Body of pancreas (tissue), 4 donors: ENCODE results near the gene TMEM178B. TPM values are rescaled to one million over a fixed set of nuclear protein-coding genes. Genes with fewer than 3 reads are reported as not detected.

Experiments used
- ATAC-seq: fragments of 150-250 bp; one replicate; pipeline ENCODE4 v1.9.1; 2016
- DNase-seq, 4 donors: peaks; one replicate each; pipeline ENCODE4 v3.0.0-alpha.2; 2019
- H3K27ac ChIP-seq, 4 donors: fragments of 200-600 bp; sonication (generic); 1 replicate in 3 of 4; 2 replicates in 1 of 4; pipeline versions ENCODE4 v1.5.1 to v1.6.1; 2016 to 2019; ENCODE audit warnings: mild to moderate bottlenecking in 1 of 4, mixed read lengths in 1 of 4, moderate library complexity in 1 of 4
- H3K27me3 ChIP-seq, 2 donors: fragments of 200-600 bp; sonication (generic); one replicate each; pipeline ENCODE4 v1.6.0; 2016; ENCODE audit warnings: mild to moderate bottlenecking in 1 of 2
- H3K36me3 ChIP-seq, 2 donors: fragments of 200-600 bp; sonication (generic); replicated peaks in 1 of 2; 2 replicates each; pipeline ENCODE4 v1.5.1; 2016; ENCODE audit warnings: low read depth in 2 of 2; ENCODE audit not compliant: insufficient read depth in 1 of 2
- H3K4me1 ChIP-seq: fragments of 200-600 bp; sonication (generic); one replicate; pipeline ENCODE4 v1.6.0; 2016
- H3K4me3 ChIP-seq, 2 donors: fragments of 200-600 bp; sonication (generic); 1 replicate in 1 of 2; 2 replicates in 1 of 2; pipeline ENCODE4 v1.5.1; 2016 to 2019
- H3K9me3 ChIP-seq, 3 donors: fragments of 200-600 bp; sonication (generic); 1 replicate in 2 of 3; 2 replicates in 1 of 3; pipeline ENCODE4 v1.5.1; 2016
- POLR2A ChIP-seq, 3 donors: fragments of 450-650 bp; IDR thresholded peaks; one replicate each; pipeline ENCODE4 v1.6.1; 2016; ENCODE audit warnings: antibody characterized with exemption in 3 of 3, mild to moderate bottlenecking in 2 of 3
- WGBS, 2 donors: methylation state at CpG; one replicate each; pipeline ENCODE4 v1.1.5; 2017; 5-methylcytosine and 5-hydroxymethylcytosine counted together
- intact Hi-C: fragments of 100-400 bp; cut with DNase I; formaldehyde crosslinking; loops from one replicate; pipeline ENCODE4 v1.15.1; 2023
- total RNA-seq, 2 donors: library from RNA; depleted of rRNA; stranded (reverse); fragments of >200 nt; gene quantifications; one replicate each; pipeline ENCODE4 v1.1.0, GENCODE V29; 2016
- TF ChIP-seq, protein P1 (sequence below), 7 experiments: fragments of 450-650 bp in 4 of 7; fragments of 200-600 bp in 3 of 7; sonication (generic) in 3 of 7; IDR thresholded peaks; one replicate each; pipeline ENCODE4 v1.5.1; 2016 to 2019; ENCODE audit warnings: antibody characterized with exemption in 7 of 7

Gene TMEM178B
- total RNA-seq, 2 donors from 2014 or later = 1.0 to 11.9 TPM

DNA sequence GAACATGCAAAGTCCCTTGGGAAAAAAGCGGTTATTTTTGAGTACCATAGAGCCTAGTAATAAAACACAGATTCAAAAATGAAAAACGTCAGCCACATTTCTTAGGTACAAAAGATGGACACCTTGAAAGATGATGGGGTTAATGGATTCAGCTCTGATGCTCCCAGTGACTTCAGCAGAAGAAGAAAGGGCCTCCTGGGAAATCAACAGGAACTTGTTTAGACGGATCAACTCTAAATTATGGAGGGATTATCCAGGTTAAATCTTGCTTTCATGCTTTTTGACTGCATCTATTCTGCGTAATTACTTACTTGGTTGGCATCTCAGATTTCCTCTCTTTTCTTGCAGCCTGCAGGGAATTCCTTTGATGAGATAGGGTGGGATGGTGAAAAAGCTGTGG lies 82.5 kb downstream of the TMEM178B start:
- Histone ChIP-seq H3K4me3 (no peak overlapping the region), H3K9me3 (no peaks in the 10 kb centered on the region), H3K36me3 (no peaks in the 10 kb centered on the region), H3K4me1 (no peaks in the 10 kb centered on the region), H3K27ac (no peak overlapping the region), H3K27me3 (no peaks in the 10 kb centered on the region)
- no peak for DNase-seq
- intact Hi-C loops = no loop called here
- TF ChIP-seq POLR2A (IDR thresholded peaks at IDR 0.05) = no peak
- TF ChIP-seq, protein P1, sequence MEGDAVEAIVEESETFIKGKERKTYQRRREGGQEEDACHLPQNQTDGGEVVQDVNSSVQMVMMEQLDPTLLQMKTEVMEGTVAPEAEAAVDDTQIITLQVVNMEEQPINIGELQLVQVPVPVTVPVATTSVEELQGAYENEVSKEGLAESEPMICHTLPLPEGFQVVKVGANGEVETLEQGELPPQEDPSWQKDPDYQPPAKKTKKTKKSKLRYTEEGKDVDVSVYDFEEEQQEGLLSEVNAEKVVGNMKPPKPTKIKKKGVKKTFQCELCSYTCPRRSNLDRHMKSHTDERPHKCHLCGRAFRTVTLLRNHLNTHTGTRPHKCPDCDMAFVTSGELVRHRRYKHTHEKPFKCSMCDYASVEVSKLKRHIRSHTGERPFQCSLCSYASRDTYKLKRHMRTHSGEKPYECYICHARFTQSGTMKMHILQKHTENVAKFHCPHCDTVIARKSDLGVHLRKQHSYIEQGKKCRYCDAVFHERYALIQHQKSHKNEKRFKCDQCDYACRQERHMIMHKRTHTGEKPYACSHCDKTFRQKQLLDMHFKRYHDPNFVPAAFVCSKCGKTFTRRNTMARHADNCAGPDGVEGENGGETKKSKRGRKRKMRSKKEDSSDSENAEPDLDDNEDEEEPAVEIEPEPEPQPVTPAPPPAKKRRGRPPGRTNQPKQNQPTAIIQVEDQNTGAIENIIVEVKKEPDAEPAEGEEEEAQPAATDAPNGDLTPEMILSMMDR (IDR thresholded peaks at IDR 0.05) = no peak
- no peak for ATAC-seq
- 62 to 68% methylated on average over 4 of the region's 4 CpGs for WGBS, 2 donors

DNA sequence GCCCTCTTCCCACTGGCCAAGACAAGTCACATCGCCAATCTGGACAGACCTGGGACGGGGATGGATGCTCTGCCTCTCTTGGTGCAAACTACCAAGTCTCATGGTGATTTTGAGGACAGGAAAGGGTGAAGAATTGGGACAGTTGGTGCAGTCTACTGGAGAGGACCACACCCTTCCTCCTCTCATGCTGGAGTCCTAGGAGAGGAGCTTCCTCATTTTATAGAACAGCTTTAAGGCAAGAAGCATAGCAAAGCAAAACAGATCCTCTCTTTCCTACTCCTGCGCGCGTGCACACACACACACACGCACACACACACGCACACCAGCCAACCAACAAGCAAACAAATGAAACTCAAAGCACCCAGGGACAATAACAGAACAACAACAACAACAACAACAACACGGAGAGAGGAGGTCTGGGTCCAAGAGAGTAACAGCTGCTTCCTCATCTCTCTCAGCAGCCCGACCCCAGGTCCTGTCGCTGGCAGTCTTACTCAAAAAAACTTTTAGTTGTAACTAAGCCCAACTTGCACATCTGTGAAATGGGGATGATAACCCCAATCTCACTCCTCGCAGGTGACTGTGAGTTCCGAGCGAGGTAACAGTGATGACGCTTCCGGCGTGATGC lies 83.4 kb downstream of the TMEM178B start:
- H3K4me3 ChIP-seq = no peak overlapping the region
- ATAC-seq (no peak), DNase-seq (no peak)
- H3K9me3 ChIP-seq = no peaks in the 10 kb centered on the region
- no peak overlapping the region for H3K27ac ChIP-seq
- intact Hi-C loops = no loop called here
- WGBS, 2 donors = 88 to 91% methylated on average over 16 of the region's 16 CpGs
- no peaks in the 10 kb centered on the region for H3K36me3 ChIP-seq
- no peaks in the 10 kb centered on the region for H3K27me3 ChIP-seq
- no peak for TF ChIP-seq POLR2A (IDR thresholded peaks at IDR 0.05)
- TF ChIP-seq, protein P1 (IDR thresholded peaks at IDR 0.05) = no peak
- no peaks in the 10 kb centered on the region for H3K4me1 ChIP-seq

DNA sequence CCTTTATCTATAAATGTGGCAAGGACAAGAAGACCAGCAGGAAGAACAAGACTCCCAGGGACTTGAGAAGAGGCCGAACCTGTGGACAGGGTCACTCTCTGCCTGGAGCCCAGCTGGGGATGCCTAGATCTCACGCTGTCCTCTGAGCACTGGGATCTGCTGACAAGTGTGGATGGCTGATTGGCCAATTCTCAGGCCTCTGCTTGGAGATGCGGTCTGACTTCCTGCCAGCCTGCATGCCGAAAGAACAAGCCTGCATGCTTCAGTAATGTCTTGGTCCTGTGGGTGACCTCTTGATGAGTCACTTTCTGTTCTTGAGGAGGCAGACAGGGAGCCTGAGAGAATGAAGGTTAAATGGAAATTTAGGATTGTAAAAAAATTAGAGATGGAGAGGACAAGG lies 84.7 kb downstream of the TMEM178B start:
- DNase-seq (peak in 3 of 4 donors; percentile 21 to 60 (median 43)), ATAC-seq (peak; percentile 60)
- 75 to 76% methylated on average over 3 to 4 of the region's 4 CpGs for WGBS, 2 donors
- Histone ChIP-seq H3K9me3 (no peaks in the 10 kb centered on the region), H3K36me3 (no peaks in the 10 kb centered on the region), H3K27ac (no peak overlapping the region), H3K4me3 (no peak overlapping the region), H3K27me3 (no peaks in the 10 kb centered on the region), H3K4me1 (no peaks in the 10 kb centered on the region)
- intact Hi-C loops = no loop called here
- TF ChIP-seq, protein P1 (IDR thresholded peaks at IDR 0.05) = no peak
- TF ChIP-seq POLR2A (IDR thresholded peaks at IDR 0.05) = no peak

DNA sequence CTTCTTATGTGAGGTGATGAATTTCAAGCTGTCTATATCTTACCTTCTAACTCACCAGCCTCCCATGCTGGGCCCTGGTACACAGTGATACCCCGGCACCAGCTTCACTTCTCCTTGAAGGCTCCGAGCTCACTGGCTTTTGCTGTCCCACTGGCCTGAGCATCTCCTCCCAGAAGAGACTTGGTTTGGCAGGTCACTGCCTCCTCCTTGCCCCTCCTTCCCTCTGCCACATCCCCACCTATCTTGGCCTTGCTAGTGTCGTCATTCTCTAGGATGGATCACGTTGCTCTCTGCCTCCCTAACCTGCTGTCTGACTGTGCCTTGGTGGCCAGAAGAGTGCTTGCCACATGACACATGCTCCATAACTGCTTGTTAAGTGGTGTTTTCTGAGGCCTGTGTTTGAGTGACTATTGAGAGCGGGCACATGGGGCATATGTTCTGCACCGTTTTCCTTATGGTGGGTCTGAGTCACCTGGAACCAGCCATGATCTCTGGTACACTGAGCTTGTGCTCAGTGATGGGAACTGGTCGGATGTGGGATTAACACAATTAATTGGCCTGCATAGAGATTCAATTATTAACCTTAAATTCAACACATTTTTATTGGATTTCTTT lies 86.5 kb downstream of the TMEM178B start:
- Histone ChIP-seq H3K4me1 (no peaks in the 10 kb centered on the region), H3K4me3 (no peak overlapping the region), H3K27ac (no peak overlapping the region), H3K27me3 (no peaks in the 10 kb centered on the region), H3K36me3 (no peaks in the 10 kb centered on the region), H3K9me3 (no peaks in the 10 kb centered on the region)
- TF ChIP-seq POLR2A (IDR thresholded peaks at IDR 0.05) = no peak
- TF ChIP-seq, protein P1 (IDR thresholded peaks at IDR 0.05) = no peak
- WGBS, 2 donors = 89 to 97% methylated on average over 7 of the region's 7 CpGs
- DNase-seq = no peak
- intact Hi-C loops = no loop called here
- no peak for ATAC-seq
